ENCODE data around the gene EID2. TPM values are rescaled to one million over a fixed set of nuclear protein-coding genes. Genes with fewer than 3 reads are reported as not detected.

The EID2 gene
- polyA plus RNA-seq, 1 of the 3 experiments (the other 2 are of a cell fraction): 14.1 TPM

DNA sequence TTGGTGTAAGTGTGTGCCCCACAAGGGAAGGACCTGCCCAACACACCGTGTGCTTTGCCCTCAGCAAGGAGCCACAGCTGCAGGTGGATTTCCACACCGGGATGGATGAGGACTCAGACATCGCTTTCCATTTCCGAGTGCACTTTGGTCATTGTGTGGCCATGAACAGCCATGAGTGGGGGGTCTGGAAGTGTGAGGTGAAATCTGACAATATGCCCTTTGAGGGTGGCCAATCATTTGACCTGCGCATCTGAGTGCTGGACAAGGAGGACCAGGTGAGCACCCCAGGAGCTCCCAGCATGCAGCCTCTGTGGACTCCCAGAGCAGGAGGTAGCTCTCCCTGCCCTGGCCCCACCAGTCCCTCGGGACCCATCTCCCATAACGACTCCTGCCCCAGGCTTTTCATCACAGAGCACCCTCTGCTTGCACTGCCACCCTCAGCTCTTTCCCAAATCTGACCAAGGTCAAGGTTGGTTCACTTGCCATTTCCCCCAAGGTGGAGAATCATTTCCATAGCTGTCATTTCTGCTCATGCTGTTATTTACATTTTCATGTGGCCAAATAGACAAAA, 13.2 kb upstream of the EID2 start:
- ChIA-PET POLR2A (no interaction called here), CTCF (interaction anchor here (0.9 to 2.8 kb wide), 6 partner anchors 8 to 219 kb away, joined by 3 to 16 read pairs (median 4); partner anchors contain the start of gene EID2B)
- Histone ChIP-seq H3K4me3 (ENCODE audit: low read depth in 2 of 2, low read length in 1 of 2) (no peak overlapping the region), H3K79me2 (ENCODE audit: insufficient read depth) (no peaks in the 10 kb centered on the region), H3K4me1 (ENCODE audit: control insufficient read depth in 1 of 2, insufficient read depth in 2 of 2, low read depth in 1 of 2, low read length in 1 of 2) (peaks cover 0 to 3% of the 10 kb centered on the region in 2 experiments; a peak in 1 of 4 replicates), H2AFZ (ENCODE audit: low read depth) (no peak overlapping the region), H3K9me3 (no peaks in the 10 kb centered on the region), H4K20me1 (ENCODE audit: insufficient read depth) (no peaks in the 10 kb centered on the region), H3K36me3 (replicated peaks in 1 of 2; ENCODE audit: control insufficient read depth in 1 of 2, insufficient read depth in 2 of 2, low read length in 1 of 2) (no peaks in the 10 kb centered on the region), H3K4me2 (no peak overlapping the region), H3K27me3 (ENCODE audit: insufficient read depth) (peaks cover 26% of the 10 kb centered on the region; the same call in 1 of the 2 replicates), H3K9ac (no peak overlapping the region), H3K27ac (ENCODE audit: low read depth in 2 of 2, low read length in 1 of 2) (no peak overlapping the region), H3K9me2 (no peaks in the 10 kb centered on the region), H3F3A (replicated peaks; ENCODE audit: insufficient read depth) (no peaks in the 10 kb centered on the region)
- TF ChIP-seq NFIC (IDR thresholded peaks at IDR 0.05; ENCODE audit: borderline replicate concordance) (no peak), ELF1 (IDR thresholded peaks at IDR 0.05) (no peak), EP300 (IDR thresholded peaks at IDR 0.05; ENCODE audit: borderline replicate concordance in 1 of 2, low read depth in 1 of 2, low read length in 1 of 2) (no peak), GATA2 (CRISPR knock-in tag; IDR thresholded peaks at IDR 0.05) (no peak), FOXM1 (IDR thresholded peaks at IDR 0.05; ENCODE audit: low read depth) (no peak), RXRA (IDR thresholded peaks at IDR 0.05; ENCODE audit: borderline replicate concordance, low read depth) (no peak), JUND (IDR thresholded peaks at IDR 0.05) (no peak), SIN3A (IDR thresholded peaks at IDR 0.05; ENCODE audit: borderline replicate concordance, low read depth, low read length) (no peak), YY1 (IDR thresholded peaks at IDR 0.05; ENCODE audit: low read depth) (no peak), MEF2A (IDR thresholded peaks at IDR 0.05; ENCODE audit: borderline replicate concordance, low read depth) (no peak), FOSL2 (IDR thresholded peaks at IDR 0.05; ENCODE audit: borderline replicate concordance, low read depth) (no peak)
- TF ChIP-seq, protein P1, sequence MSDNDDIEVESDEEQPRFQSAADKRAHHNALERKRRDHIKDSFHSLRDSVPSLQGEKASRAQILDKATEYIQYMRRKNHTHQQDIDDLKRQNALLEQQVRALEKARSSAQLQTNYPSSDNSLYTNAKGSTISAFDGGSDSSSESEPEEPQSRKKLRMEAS (IDR thresholded peaks at IDR 0.05; ENCODE audit: low read depth): no peak
- TF ChIP-seq, protein P2, sequence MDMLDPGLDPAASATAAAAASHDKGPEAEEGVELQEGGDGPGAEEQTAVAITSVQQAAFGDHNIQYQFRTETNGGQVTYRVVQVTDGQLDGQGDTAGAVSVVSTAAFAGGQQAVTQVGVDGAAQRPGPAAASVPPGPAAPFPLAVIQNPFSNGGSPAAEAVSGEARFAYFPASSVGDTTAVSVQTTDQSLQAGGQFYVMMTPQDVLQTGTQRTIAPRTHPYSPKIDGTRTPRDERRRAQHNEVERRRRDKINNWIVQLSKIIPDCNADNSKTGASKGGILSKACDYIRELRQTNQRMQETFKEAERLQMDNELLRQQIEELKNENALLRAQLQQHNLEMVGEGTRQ (IDR thresholded peaks at IDR 0.05; ENCODE audit: borderline replicate concordance, low read depth, low read length): no peak
- TF ChIP-seq, protein P3, sequence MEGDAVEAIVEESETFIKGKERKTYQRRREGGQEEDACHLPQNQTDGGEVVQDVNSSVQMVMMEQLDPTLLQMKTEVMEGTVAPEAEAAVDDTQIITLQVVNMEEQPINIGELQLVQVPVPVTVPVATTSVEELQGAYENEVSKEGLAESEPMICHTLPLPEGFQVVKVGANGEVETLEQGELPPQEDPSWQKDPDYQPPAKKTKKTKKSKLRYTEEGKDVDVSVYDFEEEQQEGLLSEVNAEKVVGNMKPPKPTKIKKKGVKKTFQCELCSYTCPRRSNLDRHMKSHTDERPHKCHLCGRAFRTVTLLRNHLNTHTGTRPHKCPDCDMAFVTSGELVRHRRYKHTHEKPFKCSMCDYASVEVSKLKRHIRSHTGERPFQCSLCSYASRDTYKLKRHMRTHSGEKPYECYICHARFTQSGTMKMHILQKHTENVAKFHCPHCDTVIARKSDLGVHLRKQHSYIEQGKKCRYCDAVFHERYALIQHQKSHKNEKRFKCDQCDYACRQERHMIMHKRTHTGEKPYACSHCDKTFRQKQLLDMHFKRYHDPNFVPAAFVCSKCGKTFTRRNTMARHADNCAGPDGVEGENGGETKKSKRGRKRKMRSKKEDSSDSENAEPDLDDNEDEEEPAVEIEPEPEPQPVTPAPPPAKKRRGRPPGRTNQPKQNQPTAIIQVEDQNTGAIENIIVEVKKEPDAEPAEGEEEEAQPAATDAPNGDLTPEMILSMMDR (IDR thresholded peaks at IDR 0.05): no peak
- TF ChIP-seq, protein P4, sequence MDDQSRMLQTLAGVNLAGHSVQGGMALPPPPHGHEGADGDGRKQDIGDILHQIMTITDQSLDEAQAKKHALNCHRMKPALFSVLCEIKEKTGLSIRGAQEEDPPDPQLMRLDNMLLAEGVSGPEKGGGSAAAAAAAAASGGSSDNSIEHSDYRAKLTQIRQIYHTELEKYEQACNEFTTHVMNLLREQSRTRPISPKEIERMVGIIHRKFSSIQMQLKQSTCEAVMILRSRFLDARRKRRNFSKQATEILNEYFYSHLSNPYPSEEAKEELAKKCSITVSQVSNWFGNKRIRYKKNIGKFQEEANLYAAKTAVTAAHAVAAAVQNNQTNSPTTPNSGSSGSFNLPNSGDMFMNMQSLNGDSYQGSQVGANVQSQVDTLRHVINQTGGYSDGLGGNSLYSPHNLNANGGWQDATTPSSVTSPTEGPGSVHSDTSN (IDR thresholded peaks at IDR 0.05): no peak
- TF ChIP-seq, protein P5, sequence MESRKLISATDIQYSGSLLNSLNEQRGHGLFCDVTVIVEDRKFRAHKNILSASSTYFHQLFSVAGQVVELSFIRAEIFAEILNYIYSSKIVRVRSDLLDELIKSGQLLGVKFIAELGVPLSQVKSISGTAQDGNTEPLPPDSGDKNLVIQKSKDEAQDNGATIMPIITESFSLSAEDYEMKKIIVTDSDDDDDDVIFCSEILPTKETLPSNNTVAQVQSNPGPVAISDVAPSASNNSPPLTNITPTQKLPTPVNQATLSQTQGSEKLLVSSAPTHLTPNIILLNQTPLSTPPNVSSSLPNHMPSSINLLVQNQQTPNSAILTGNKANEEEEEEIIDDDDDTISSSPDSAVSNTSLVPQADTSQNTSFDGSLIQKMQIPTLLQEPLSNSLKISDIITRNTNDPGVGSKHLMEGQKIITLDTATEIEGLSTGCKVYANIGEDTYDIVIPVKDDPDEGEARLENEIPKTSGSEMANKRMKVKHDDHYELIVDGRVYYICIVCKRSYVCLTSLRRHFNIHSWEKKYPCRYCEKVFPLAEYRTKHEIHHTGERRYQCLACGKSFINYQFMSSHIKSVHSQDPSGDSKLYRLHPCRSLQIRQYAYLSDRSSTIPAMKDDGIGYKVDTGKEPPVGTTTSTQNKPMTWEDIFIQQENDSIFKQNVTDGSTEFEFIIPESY (IDR thresholded peaks at IDR 0.05; ENCODE audit: borderline replicate concordance, low read depth): no peak
- TF ChIP-seq, protein P6, sequence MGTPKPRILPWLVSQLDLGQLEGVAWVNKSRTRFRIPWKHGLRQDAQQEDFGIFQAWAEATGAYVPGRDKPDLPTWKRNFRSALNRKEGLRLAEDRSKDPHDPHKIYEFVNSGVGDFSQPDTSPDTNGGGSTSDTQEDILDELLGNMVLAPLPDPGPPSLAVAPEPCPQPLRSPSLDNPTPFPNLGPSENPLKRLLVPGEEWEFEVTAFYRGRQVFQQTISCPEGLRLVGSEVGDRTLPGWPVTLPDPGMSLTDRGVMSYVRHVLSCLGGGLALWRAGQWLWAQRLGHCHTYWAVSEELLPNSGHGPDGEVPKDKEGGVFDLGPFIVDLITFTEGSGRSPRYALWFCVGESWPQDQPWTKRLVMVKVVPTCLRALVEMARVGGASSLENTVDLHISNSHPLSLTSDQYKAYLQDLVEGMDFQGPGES (IDR thresholded peaks at IDR 0.05; ENCODE audit: low read depth, low read length): no peak
- DNase-seq: no peak
- WGBS (ENCODE audit: low lambda C conversion rate): 39% methylated on average over 7 of the region's 7 CpGs
